SU-DHL-6 (cell line): Measurements from ENCODE around the gene MTMR10.

Source experiments
- H2AFZ ChIP-seq: fragments of 200-600 bp; sonication (generic); 2 replicates; pipeline ENCODE4 v1.6.1; 2014; ENCODE audit warnings: low read depth, mild to moderate bottlenecking, moderate library complexity, mixed read lengths, antibody characterized with exemption, low read length; ENCODE audit not compliant: severe bottlenecking
- H3F3A ChIP-seq: fragments of 200-600 bp; shearing (Covaris generic); 2 replicates; pipeline ENCODE4 v1.6.0; 2016; ENCODE audit warnings: antibody characterized with exemption, mild to moderate bottlenecking; ENCODE audit not compliant: insufficient read depth
- H3K27ac ChIP-seq: fragments of 200-600 bp; sonication (generic); 2 replicates; pipeline ENCODE4 v1.5.1; 2016; ENCODE audit warnings: low read depth, mild to moderate bottlenecking, low read length, moderate library complexity, mixed read lengths
- H3K27me3 ChIP-seq: fragments of 200-600 bp; sonication (generic), shearing (Covaris generic); 2 replicates; pipeline ENCODE4 v1.6.0; 2014; ENCODE audit warnings: mild to moderate bottlenecking, low read length
- H3K36me3 ChIP-seq: fragments of 200-600 bp; sonication (generic); 2 replicates; pipeline ENCODE4 v1.6.1; 2014; ENCODE audit warnings: mild to moderate bottlenecking, low read length, mixed read lengths
- H3K4me2 ChIP-seq: fragments of 300-600, 200-600 bp; shearing (Covaris generic), sonication (generic); 2 replicates; pipeline ENCODE4 v1.6.0; 2014; ENCODE audit warnings: low read length, low read depth, mild to moderate bottlenecking; ENCODE audit not compliant: poor library complexity, severe bottlenecking
- H3K4me3 ChIP-seq: fragments of 200-600 bp; sonication (generic); 2 replicates; pipeline ENCODE4 v1.5.1; 2014; ENCODE audit warnings: antibody characterized with exemption, low read length, mild to moderate bottlenecking, mixed read lengths; ENCODE audit not compliant: insufficient read depth, poor library complexity, severe bottlenecking
- H3K79me2 ChIP-seq: fragments of 200-600 bp; sonication (generic); 2 replicates; pipeline ENCODE4 v1.6.1; 2014; ENCODE audit warnings: mild to moderate bottlenecking, low read length, moderate library complexity; ENCODE audit not compliant: insufficient read depth
- H3K9ac ChIP-seq: fragments of 200-600 bp; sonication (generic); 2 replicates; pipeline ENCODE4 v1.7.0; 2014; ENCODE audit warnings: mild to moderate bottlenecking, low read length
- H3K9me2 ChIP-seq: fragments of 200-600 bp; sonication (generic); replicated peaks from 2 replicates; pipeline ENCODE4 v1.6.1; 2014; ENCODE audit warnings: low read length; ENCODE audit not compliant: insufficient read depth
- H3K9me3 ChIP-seq: fragments of 200-600 bp; sonication (generic); 2 replicates; pipeline ENCODE4 v1.6.1; 2014; ENCODE audit warnings: low read length, mixed read lengths; ENCODE audit not compliant: insufficient read depth
- H4K20me1 ChIP-seq: fragments of 200-600 bp; sonication (generic); 2 replicates; pipeline ENCODE4 v1.6.1; 2014; ENCODE audit warnings: low read depth, mild to moderate bottlenecking, antibody characterized with exemption, low read length, moderate library complexity, mixed read lengths
- CTCF ChIP-seq: fragments of 200-600 bp; sonication (generic); IDR thresholded peaks from one replicate; pipeline ENCODE4 v1.5.1; 2017; ENCODE audit warnings: antibody characterized with exemption, mild to moderate bottlenecking, low read length, moderate library complexity; ENCODE audit not compliant: insufficient read depth, poor library complexity, severe bottlenecking
- EZH2phosphoT487 ChIP-seq: fragments of 200-600 bp; sonication (generic), shearing (Covaris generic); conservative IDR thresholded peaks from 2 replicates; pipeline ENCODE4 v1.6.1; 2018; ENCODE audit warnings: mild to moderate bottlenecking, antibody characterized with exemption, low read length, moderate library complexity, mixed read lengths

Gene MTMR10

GRCh38 chr15:30917013-30917412 lies 74.4 kb downstream of the MTMR10 start:
- no peaks in the 10 kb centered on the region for H4K20me1 ChIP-seq
- no peak overlapping the region for H3K9ac ChIP-seq
- no peak overlapping the region for H2AFZ ChIP-seq
- no peaks in the 10 kb centered on the region for H3K27me3 ChIP-seq
- TF ChIP-seq CTCF (no peak), EZH2phosphoT487 (no peak)
- H3K9me2 ChIP-seq: no peaks in the 10 kb centered on the region
- H3F3A ChIP-seq: no peaks in the 10 kb centered on the region
- H3K27ac ChIP-seq: no peak overlapping the region
- no peaks in the 10 kb centered on the region for H3K79me2 ChIP-seq
- no peak overlapping the region for H3K4me2 ChIP-seq
- H3K36me3 ChIP-seq: no peaks in the 10 kb centered on the region; the same call in 1 of the 2 replicates
- no peak overlapping the region for H3K4me3 ChIP-seq
- no peaks in the 10 kb centered on the region for H3K9me3 ChIP-seq

- no peaks in the 10 kb centered on the region for H3K79me2 ChIP-seq
- no peak overlapping the region for H2AFZ ChIP-seq
- no peaks in the 10 kb centered on the region for H3K9me2 ChIP-seq
- no peak overlapping the region for H3K4me3 ChIP-seq
- no peaks in the 10 kb centered on the region for H4K20me1 ChIP-seq
- no peaks in the 10 kb centered on the region; the same call in 1 of the 2 replicates for H3K36me3 ChIP-seq
- H3F3A ChIP-seq: no peaks in the 10 kb centered on the region
- TF ChIP-seq EZH2phosphoT487 (no peak), CTCF (no peak)
- no peak overlapping the region for H3K4me2 ChIP-seq
- no peak overlapping the region for H3K27ac ChIP-seq
- no peaks in the 10 kb centered on the region for H3K9me3 ChIP-seq
- no peak overlapping the region for H3K9ac ChIP-seq
- no peaks in the 10 kb centered on the region for H3K27me3 ChIP-seq
Measured at GRCh38 chr15:30913761-30914160, 77.7 kb downstream of the MTMR10 start.

- TF ChIP-seq EZH2phosphoT487 (no peak), CTCF (no peak)
- no peaks in the 10 kb centered on the region for H3K27me3 ChIP-seq
- no peak overlapping the region for H2AFZ ChIP-seq
- 0 out of 2 replicates have a peak, but pooled peaks cover 4% of the 10 kb centered on the region for H3F3A ChIP-seq
- H4K20me1 ChIP-seq: no peaks in the 10 kb centered on the region
- no peak overlapping the region for H3K4me3 ChIP-seq
- no peak overlapping the region for H3K9ac ChIP-seq
- H3K9me3 ChIP-seq: no peaks in the 10 kb centered on the region
- H3K27ac ChIP-seq: no peak overlapping the region
- H3K36me3 ChIP-seq: no peaks in the 10 kb centered on the region
- no peaks in the 10 kb centered on the region for H3K9me2 ChIP-seq
- H3K79me2 ChIP-seq: no peaks in the 10 kb centered on the region
- no peak overlapping the region for H3K4me2 ChIP-seq
Measured at GRCh38 chr15:30906366-30906765, 85.1 kb downstream of the MTMR10 start.
